ENCODE measurements around the gene PLAGL1.

PLAGL1 gene

DNA sequence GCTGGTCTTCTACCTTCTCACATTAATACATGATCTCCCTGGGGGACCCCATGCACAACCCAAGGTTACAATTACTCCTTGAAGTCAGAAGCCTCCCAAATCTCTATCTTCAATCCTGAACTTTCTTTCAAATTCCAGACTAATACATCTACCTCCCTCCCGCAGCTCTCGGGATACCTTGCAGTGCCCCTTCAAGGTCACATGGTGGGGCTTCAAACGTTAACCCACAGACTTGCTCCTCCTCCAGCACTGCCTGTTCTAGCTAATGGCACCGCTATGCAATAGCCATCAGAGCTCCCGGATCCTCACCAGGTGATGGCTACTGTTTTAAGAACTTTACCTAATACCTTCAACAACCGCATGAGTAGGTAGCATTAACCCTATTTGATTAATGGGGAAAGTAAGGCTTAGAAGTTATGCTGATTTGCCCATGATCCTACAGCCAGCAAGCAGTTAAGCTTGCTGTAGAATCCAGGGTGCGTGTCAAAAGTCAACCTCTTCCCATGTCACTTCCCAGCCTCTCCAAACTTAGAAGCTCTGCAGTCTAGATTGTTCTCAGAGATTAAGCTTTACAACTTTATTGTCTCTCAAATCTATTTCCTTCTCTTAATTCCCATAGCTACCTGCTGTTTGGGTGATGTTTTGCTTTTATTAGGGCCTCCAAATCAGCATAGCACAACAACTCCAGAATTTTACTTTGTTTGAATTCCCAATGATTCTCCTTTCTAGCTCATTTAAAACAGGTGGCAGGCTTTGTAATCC is 44.7 kb downstream of the PLAGL1 start:
- no peak for DNase-seq

DNA sequence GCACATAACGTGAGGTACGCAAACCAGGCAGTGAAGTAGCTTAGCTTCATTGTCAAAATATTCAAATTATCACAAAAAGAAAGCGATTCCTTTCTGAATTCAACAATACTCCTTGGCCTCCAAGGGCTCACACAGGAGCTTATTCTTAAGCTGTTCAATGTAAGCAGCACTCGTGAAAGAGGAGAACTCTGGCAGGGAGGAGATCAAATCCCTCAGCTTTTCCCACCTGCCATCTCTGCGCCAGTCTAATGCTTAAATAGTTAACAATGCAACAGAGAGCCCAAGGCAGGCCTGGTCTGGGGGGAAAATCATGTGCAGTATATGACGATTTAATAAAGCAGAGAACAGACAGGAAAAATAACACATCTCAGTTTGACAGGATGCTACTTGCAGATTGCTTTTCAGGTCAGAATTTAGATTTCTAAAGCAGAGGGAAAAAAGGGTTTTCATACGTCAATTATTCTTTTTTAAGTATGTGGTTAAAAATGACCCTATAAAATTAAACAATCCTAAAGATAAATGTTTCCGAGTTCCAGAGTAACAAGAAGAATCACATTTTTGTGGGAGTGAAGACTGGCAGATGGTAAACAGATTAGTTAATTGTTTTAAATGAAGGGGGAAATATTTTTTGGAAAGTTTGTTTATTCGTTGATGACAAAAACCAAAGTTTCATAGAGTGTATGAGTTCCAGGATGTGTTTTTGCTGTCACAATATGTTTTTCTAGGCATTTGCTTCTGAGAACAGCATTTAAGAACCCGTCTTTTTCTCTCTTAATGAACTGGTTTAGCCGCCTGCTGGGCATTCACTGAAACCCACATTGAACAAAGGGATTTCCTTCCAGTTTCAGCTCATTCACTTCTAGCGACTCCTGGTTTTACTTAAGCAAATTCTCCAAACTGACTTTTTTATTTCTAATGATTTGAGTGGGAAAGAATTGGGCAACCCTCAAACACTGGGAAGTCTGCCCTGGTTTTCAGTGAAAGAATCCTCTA is 45.9 kb downstream of the PLAGL1 start:
- DNase-seq, result no peak

- no peak for DNase-seq
Measured at GRCh38 chr6:143961066-143961465, 47.0 kb downstream of the PLAGL1 start.

DNA sequence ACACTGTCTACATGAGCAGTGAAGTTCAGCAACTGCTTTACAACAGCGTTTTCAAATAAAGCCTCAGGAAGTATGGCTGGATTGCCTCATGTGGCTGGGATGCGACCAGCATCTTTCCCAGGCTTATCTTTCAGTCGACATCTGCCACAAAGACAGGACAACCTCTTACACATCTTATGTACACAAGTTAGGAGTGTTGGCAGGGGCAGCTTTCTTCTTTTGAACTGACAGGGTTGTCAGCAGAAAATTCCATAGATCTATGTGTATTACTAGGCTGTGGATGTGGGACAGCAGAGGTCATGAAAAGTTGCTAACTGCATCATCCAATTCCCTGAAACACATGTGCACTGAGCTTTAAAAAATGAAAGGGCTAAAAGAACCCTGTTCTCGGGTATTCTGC is 48.1 kb downstream of the PLAGL1 start:
- DNase-seq, result no peak

DNA sequence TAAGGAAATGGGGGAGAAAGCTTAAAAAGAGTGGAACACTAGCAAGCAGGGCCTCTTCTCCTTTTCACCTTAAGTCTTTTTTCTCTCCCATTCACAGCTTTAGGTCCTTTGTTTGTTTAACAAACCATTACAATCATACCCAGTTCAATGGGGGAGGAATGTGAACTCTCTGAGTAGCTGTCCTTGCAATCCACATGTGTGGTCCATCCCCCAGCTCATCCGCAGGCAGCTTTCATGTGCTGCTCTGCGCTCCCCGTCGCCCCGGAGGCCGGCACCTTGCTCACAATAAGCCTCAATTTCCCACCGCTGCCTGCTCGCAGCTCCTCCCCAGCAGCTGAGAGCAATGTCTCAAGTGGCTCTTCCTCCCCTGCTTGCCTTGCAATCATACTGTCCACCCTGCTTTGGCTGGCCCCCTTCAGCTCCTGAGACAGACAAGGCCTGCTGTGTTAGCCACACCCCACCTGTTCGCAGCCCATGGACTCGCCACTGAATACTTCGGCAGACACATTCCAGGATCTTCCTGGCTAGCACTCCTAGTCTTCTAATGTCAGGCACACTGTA is 49.1 kb downstream of the PLAGL1 start:
- no peak for DNase-seq

GRCh38 chr6:143957679-143958274 is 50.3 kb downstream of the PLAGL1 start:
- no peak for DNase-seq

GRCh38 chr6:143955971-143956370 is 52.1 kb downstream of the PLAGL1 start:
- no peak for DNase-seq

GRCh38 chr6:143953922-143954321 is 54.1 kb downstream of the PLAGL1 start:
- no peak for DNase-seq

DNA sequence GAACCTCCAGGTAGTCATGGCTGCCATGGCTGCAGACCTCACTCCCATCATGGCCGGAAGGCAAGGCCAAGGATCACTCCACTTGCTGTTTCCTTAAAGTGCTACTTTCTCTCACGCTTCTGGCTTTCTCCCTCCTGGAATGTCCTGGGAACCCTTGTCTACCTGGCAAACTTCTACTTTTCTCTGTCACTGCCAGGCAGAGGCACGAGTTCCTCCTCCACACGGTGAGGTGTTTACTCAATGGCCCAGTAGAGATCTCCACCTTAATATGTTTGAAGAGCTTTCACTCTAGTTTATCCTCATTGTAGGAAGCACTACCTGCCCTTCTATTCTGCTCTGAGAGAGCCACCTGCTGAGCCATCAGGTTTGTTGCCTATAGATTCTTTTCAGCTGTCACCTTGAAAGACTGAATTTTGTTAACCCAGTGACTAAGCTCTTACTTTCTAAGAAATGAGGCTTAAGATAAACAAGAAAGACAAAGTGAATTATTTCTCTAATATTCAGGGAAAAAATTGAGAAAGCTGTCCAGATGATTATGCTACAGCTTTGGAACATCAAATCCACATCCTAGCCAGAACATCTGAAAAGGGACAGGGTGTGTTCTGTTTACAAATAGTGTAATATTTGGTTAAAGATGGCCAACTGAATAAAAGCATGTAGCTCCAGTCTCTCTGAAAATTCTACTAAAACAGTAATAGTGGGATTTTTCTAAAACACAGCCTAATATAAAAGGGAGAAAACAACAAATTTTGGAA is 54.9 kb downstream of the PLAGL1 start:
- DNase-seq, result no peak

- DNase-seq, result no peak
Measured at GRCh38 chr6:143952060-143952778, 55.8 kb downstream of the PLAGL1 start.

- no peak for DNase-seq
Measured at GRCh38 chr6:143950875-143951274, 57.2 kb downstream of the PLAGL1 start.

DNA sequence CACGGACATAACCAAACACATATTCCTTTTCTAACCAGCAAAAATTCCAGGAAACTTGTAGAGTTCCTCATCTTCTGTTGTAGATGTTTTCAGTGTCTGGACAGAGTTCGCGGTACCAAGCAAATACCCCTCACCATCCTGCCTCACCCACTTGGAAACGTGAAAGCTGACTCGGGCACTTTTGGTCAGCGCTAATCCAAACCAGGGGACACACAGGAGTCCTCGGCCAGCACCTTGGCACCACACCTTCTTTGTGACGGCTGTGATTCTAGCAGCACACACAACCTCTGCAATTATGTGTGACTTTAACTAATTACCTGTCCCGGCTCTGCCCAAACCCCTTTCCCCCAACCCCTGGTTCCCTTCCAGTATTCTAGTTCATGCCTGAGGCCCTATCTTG is 58.1 kb downstream of the PLAGL1 start:
- no peak for DNase-seq

GRCh38 chr6:143949535-143949934 is 58.5 kb downstream of the PLAGL1 start:
- no peak for DNase-seq

DNA sequence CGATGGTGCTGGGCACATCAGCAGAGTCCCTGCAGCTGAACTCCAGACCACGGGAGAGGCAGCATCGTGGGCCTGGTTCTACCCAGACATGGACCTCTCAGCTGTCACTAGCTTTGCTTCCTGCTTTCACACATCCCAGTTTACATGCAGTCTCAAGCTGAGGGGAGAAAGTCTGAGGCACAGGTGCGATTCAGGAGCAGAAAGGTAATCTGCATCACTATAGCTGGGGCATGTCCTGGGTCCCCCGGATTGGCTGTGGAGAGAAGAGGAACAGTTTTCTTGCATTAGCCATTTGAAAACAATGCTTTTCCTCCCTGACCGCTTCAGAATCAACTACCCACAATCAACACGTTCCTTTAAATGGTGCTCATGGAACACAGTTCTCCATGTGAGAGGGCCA is 59.9 kb downstream of the PLAGL1 start:
- no peak for DNase-seq

- DNase-seq, result peak; percentile 63
Measured at GRCh38 chr6:143941852-143942627, 66.0 kb downstream of the PLAGL1 start.

GRCh38 chr6:143940011-143940597 is 68.0 kb downstream of the PLAGL1 start:
- DNase-seq, result peak; percentile 40

DNA sequence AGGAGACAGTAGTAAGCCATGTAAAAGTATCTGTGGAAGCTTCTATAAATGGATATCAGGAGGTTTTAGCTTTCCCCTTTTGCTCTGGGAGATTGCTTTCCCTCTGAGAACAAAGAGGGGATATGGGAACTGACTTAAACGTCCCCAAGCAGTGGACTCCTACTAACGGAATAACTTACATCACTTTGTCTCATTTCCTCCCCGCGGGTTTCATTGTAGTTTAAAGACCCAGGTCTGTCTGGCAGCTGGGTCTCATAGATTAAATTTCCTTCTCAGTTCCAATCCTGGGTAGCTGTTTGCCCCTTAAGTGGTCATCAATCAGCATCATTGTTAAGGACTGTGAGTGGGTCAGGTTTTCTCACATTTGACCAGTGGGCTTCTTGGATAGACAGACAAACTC is 68.7 kb downstream of the PLAGL1 start:
- DNase-seq, result no peak

- no peak for DNase-seq
Measured at GRCh38 chr6:143937668-143937970, 70.4 kb downstream of the PLAGL1 start.

GRCh38 chr6:143936778-143937667 is 71.0 kb downstream of the PLAGL1 start:
- DNase-seq, result no peak

- DNase-seq, result no peak
Measured at GRCh38 chr6:143936347-143936746, 71.7 kb downstream of the PLAGL1 start.
